ENCODE results near the gene ADAMTS17. TPM values are rescaled to one million over a fixed set of nuclear protein-coding genes. Genes with fewer than 3 reads are reported as not detected.

Gene ADAMTS17
- total RNA-seq, 1 experiment from 2014 or later, result 0.15 TPM

DNA sequence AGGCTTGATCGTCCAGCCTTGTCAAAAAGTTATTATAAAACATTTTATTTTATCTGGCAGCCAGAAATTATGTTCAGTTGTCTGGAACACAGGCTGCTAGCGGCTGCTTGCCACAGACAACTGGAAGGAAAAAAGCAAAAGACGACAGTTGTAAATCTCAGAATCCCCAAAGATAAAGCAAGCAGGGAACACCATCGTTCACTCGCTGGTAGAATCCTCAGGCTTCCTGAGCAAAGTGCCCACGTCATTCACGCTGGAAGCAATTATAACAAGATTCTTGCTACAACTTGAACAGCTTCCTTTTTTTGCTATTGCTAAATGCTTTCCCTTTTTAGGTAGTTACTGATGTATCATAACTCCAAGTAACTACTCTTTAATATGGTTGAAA, 33.6 kb downstream of the ADAMTS17 start:
- H3K4me3 ChIP-seq (ENCODE audit: low read depth, low read length, poor library complexity, severe bottlenecking), result no peak overlapping the region
- H3K36me3 ChIP-seq (ENCODE audit: insufficient read depth, low read length, poor library complexity, severe bottlenecking), result no peaks in the 10 kb centered on the region
- no TSS peak for BruUV-seq (replicated peaks)
- H3K4me1 ChIP-seq (ENCODE audit: insufficient read depth, low read length, poor library complexity, severe bottlenecking), result no peaks in the 10 kb centered on the region
- H3K9me3 ChIP-seq (ENCODE audit: low read depth, low read length, poor library complexity, severe bottlenecking), result peaks cover 7% of the 10 kb centered on the region
- CTCF ChIA-PET, result no interaction called here
- DNase-seq (ENCODE audit: low spot score), result no peak
- H3K27me3 ChIP-seq (replicated peaks; ENCODE audit: insufficient read depth, low read depth, low read length, poor library complexity), result no peaks in the 10 kb centered on the region
- POLR2A ChIA-PET (ENCODE audit: low non-redundant PET), result no interaction called here
- intact Hi-C loops (cut with micrococcal nuclease; ENCODE audit: unreplicated experiment), result no loop called here
- TF ChIP-seq, protein P1, sequence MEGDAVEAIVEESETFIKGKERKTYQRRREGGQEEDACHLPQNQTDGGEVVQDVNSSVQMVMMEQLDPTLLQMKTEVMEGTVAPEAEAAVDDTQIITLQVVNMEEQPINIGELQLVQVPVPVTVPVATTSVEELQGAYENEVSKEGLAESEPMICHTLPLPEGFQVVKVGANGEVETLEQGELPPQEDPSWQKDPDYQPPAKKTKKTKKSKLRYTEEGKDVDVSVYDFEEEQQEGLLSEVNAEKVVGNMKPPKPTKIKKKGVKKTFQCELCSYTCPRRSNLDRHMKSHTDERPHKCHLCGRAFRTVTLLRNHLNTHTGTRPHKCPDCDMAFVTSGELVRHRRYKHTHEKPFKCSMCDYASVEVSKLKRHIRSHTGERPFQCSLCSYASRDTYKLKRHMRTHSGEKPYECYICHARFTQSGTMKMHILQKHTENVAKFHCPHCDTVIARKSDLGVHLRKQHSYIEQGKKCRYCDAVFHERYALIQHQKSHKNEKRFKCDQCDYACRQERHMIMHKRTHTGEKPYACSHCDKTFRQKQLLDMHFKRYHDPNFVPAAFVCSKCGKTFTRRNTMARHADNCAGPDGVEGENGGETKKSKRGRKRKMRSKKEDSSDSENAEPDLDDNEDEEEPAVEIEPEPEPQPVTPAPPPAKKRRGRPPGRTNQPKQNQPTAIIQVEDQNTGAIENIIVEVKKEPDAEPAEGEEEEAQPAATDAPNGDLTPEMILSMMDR (conservative IDR thresholded peaks at IDR 0.05; ENCODE audit: low read depth, low read length), result no peak
- TF ChIP-seq EZH2 (IDR thresholded peaks at IDR 0.05; ENCODE audit: borderline replicate concordance, low read depth, low read length, poor library complexity, severe bottlenecking), result no peak
- no peak overlapping the region for H3K27ac ChIP-seq (ENCODE audit: low read depth, low read length, poor library complexity, severe bottlenecking)

DNA sequence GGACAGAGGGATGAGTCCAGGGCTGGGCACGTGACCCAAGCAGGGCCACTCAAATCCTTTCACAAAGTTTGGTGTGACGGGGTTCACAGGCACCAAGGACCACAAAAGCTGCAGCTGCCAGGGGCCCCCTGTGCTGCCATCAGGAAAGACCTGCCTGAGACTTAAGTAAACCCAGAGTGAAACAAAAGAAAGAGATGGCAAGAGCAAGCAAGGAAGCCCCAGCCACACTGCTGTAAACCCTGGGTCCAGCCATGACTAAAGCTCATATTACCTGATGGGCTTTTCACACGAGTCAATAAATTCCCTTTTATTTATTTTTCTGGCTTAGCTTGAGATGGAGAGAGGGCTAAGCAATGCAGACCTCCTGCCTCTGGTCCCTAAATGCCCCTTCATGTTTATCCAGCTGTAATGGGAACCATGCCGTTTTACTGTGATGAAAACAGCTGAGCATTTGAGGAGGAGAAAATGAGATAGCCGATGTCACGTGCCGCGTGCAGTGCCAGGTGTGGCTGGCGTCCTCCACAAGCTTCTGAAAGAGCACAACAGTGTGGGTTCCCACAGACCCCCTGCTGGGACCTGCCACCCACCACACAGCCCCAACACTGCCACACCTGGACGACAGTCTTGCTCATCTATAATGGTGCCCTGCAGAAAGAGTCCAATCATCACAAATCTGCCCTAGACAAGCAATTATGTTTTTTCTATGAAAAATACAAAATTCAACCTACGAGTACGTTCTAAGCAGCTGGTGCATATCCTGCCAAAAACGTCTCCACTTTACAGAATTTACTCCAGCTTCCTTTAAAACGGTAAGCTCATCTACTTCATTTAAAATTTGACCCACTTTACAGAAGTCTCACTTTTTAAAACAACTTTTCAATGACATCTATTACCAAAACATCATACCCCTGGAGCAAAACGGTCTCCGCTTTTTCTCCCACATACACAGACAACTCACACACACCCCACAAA, 34.2 kb downstream of the ADAMTS17 start:
- POLR2A ChIA-PET (ENCODE audit: low non-redundant PET), result no interaction called here
- intact Hi-C loops (cut with micrococcal nuclease; ENCODE audit: unreplicated experiment), result no loop called here

GRCh38 chr15:100306098-100306497, 35.7 kb downstream of the ADAMTS17 start:
- Histone ChIP-seq H3K4me1 (ENCODE audit: insufficient read depth, low read length, poor library complexity, severe bottlenecking) (no peaks in the 10 kb centered on the region), H3K27me3 (replicated peaks; ENCODE audit: insufficient read depth, low read depth, low read length, poor library complexity) (no peaks in the 10 kb centered on the region), H3K4me3 (ENCODE audit: low read depth, low read length, poor library complexity, severe bottlenecking) (no peak overlapping the region), H3K36me3 (ENCODE audit: insufficient read depth, low read length, poor library complexity, severe bottlenecking) (no peaks in the 10 kb centered on the region), H3K27ac (ENCODE audit: low read depth, low read length, poor library complexity, severe bottlenecking) (no peak overlapping the region), H3K9me3 (ENCODE audit: low read depth, low read length, poor library complexity, severe bottlenecking) (peaks cover 18% of the 10 kb centered on the region)
- intact Hi-C loops (cut with micrococcal nuclease; ENCODE audit: unreplicated experiment), result no loop called here
- no peak for DNase-seq (ENCODE audit: low spot score)
- POLR2A ChIA-PET (ENCODE audit: low non-redundant PET), result no interaction called here
- TF ChIP-seq, protein P1 (conservative IDR thresholded peaks at IDR 0.05; ENCODE audit: low read depth, low read length), result no peak
- no peak for TF ChIP-seq EZH2 (IDR thresholded peaks at IDR 0.05; ENCODE audit: borderline replicate concordance, low read depth, low read length, poor library complexity, severe bottlenecking)
- BruUV-seq (replicated peaks), result no TSS peak
- CTCF ChIA-PET, result no interaction called here

More for the DNA sequence above, 34.2 kb downstream of the ADAMTS17 start:
- Histone ChIP-seq H3K4me1 (ENCODE audit: insufficient read depth, low read length, poor library complexity, severe bottlenecking) (no peaks in the 10 kb centered on the region), H3K27ac (ENCODE audit: low read depth, low read length, poor library complexity, severe bottlenecking) (no peak overlapping the region), H3K4me3 (ENCODE audit: low read depth, low read length, poor library complexity, severe bottlenecking) (no peak overlapping the region), H3K27me3 (replicated peaks; ENCODE audit: insufficient read depth, low read depth, low read length, poor library complexity) (no peaks in the 10 kb centered on the region), H3K36me3 (ENCODE audit: insufficient read depth, low read length, poor library complexity, severe bottlenecking) (no peaks in the 10 kb centered on the region), H3K9me3 (ENCODE audit: low read depth, low read length, poor library complexity, severe bottlenecking) (peaks cover 10% of the 10 kb centered on the region)
- no peak for DNase-seq (ENCODE audit: low spot score)
- TF ChIP-seq, protein P1 (conservative IDR thresholded peaks at IDR 0.05; ENCODE audit: low read depth, low read length), result no peak
- TF ChIP-seq EZH2 (IDR thresholded peaks at IDR 0.05; ENCODE audit: borderline replicate concordance, low read depth, low read length, poor library complexity, severe bottlenecking), result no peak
- CTCF ChIA-PET, result no interaction called here
- BruUV-seq (replicated peaks), result no TSS peak
